PC-9 (cell line): Measurements from ENCODE around the gene UBE2H. TPM values are rescaled to one million over a fixed set of nuclear protein-coding genes. Genes with fewer than 3 reads are reported as not detected.

Experiments used
- BruUV-seq: library from RNA; stranded (reverse); fragments of 400-500 nt; replicated peaks from 2 replicates; lab custom pipeline; 2021; lab: Mats Ljungman, UMichigan
- CTCF ChIA-PET: fragments of 300-600 bp; sonication (Branson Sonifier 250); formaldehyde crosslinking; loops from one replicate; lab custom pipeline; 2022; ENCODE audit warnings: antibody characterized with exemption; lab: Charles Lee
- POLR2A ChIA-PET: fragments of 300-600 bp; sonication (Branson Sonifier 250); formaldehyde crosslinking; loops from one replicate; lab custom pipeline; 2022; ENCODE audit warnings: antibody characterized with exemption; ENCODE audit not compliant: unreplicated experiment; lab: Charles Lee
- DNase-seq, 2 experiments: peaks; one replicate each; pipeline versions ENCODE4 v3.0.0 to v3.0.0-alpha.2; 2015 to 2022; ENCODE audit warnings: mixed read lengths in 1 of 2
- H2AFZ ChIP-seq: fragments of 200-600 bp; sonication (generic); 2 replicates; pipeline ENCODE4 v1.8.1; 2017; ENCODE audit warnings: antibody characterized with exemption
- H3F3A ChIP-seq: fragments of 200-600 bp; sonication (generic); 2 replicates; pipeline ENCODE4 v1.8.1; 2017; ENCODE audit warnings: antibody characterized with exemption, mild to moderate bottlenecking, low read depth; ENCODE audit not compliant: insufficient read depth
- H3K27ac ChIP-seq: fragments of 200-600 bp; sonication (generic); 2 replicates; pipeline ENCODE4 v1.6.1; 2016; ENCODE audit warnings: mixed run types
- H3K27me3 ChIP-seq: fragments of 200-600 bp; sonication (generic); 2 replicates; pipeline ENCODE4 v1.6.1; 2016; ENCODE audit warnings: low read depth, mixed run types; ENCODE audit not compliant: insufficient read depth
- H3K36me3 ChIP-seq: fragments of 200-600 bp; sonication (generic); 2 replicates; pipeline ENCODE4 v1.6.1; 2016; ENCODE audit warnings: low read depth, mixed run types
- H3K4me1 ChIP-seq: fragments of 200-600 bp; sonication (generic); replicated peaks from 2 replicates; pipeline ENCODE4 v1.6.1; 2016; ENCODE audit warnings: mixed run types; ENCODE audit not compliant: insufficient read depth
- H3K4me2 ChIP-seq: fragments of 200-600 bp; sonication (generic); 2 replicates; pipeline ENCODE4 v1.6.1; 2017; ENCODE audit warnings: mixed run types
- H3K4me3 ChIP-seq: fragments of 200-600 bp; sonication (generic); 2 replicates; pipeline ENCODE4 v1.6.1; 2016; ENCODE audit warnings: mixed run types
- H3K79me2 ChIP-seq: fragments of 200-600 bp; sonication (generic); 2 replicates; pipeline ENCODE4 v1.6.1; 2017; ENCODE audit warnings: low read depth, mixed run types
- H3K9me2 ChIP-seq: fragments of 200-600 bp; sonication (generic); 2 replicates; pipeline ENCODE4 v1.8.1; 2017; ENCODE audit warnings: mild to moderate bottlenecking; ENCODE audit not compliant: insufficient read depth
- H3K9me3 ChIP-seq: fragments of 200-600 bp; sonication (generic); 2 replicates; pipeline ENCODE4 v1.8.1; 2016; ENCODE audit warnings: low read depth; ENCODE audit not compliant: insufficient read depth
- H4K20me1 ChIP-seq: fragments of 200-600 bp; sonication (generic); 2 replicates; pipeline ENCODE4 v1.8.1; 2017; ENCODE audit not compliant: insufficient read depth
- CTCF ChIP-seq: fragments of 200-600 bp; sonication (generic); conservative IDR thresholded peaks from 2 replicates; pipeline ENCODE4 v1.6.1; 2017; ENCODE audit warnings: mixed run types, antibody characterized with exemption, mild to moderate bottlenecking, moderate library complexity
- EZH2 ChIP-seq: fragments of 200-600 bp; sonication (generic); IDR thresholded peaks from 2 replicates; pipeline ENCODE4 v1.8.0; 2017; ENCODE audit warnings: antibody characterized with exemption, low read depth
- intact Hi-C: fragments of 100-400 bp; cut with micrococcal nuclease; formaldehyde crosslinking; loops from one replicate; pipeline ENCODE4 v1.10.0; 2022; ENCODE audit not compliant: unreplicated experiment
- total RNA-seq: library from RNA; stranded (reverse); gene quantifications from 2 replicates; pipeline ENCODE4 v1.2.3, GENCODE V29; 2021

Gene UBE2H
- total RNA-seq, 1 experiment from 2014 or later = 211 TPM

GRCh38 chr7:129911790-129912189 is 41.0 kb downstream of the UBE2H start:
- peaks cover 67% of the 10 kb centered on the region for H4K20me1 ChIP-seq
- H2AFZ ChIP-seq = no peak overlapping the region
- peaks cover 96% of the 10 kb centered on the region for H3K79me2 ChIP-seq
- no TSS peak for BruUV-seq
- H3K4me3 ChIP-seq = no peak overlapping the region
- ChIA-PET POLR2A (no interaction called here), CTCF (interaction anchor here (0.6 kb wide), 1 partner anchor 541 kb away, joined by 3 read pairs; no protein-coding TSS in a partner anchor)
- H3K9me2 ChIP-seq = 0 out of 2 replicates have a peak, but pooled peaks cover 2% of the 10 kb centered on the region
- no peaks in the 10 kb centered on the region for H3K9me3 ChIP-seq
- H3K36me3 ChIP-seq = peaks cover 15% of the 10 kb centered on the region; the same call in 1 of the 2 replicates
- H3F3A ChIP-seq = peaks cover 8% of the 10 kb centered on the region; the same call in 1 of the 2 replicates
- H3K4me2 ChIP-seq = no peak overlapping the region
- no peak for DNase-seq
- TF ChIP-seq EZH2 (no peak), CTCF (no peak)
- H3K27ac ChIP-seq = no peak overlapping the region
- intact Hi-C loops = no loop called here
- no peaks in the 10 kb centered on the region for H3K27me3 ChIP-seq
- peaks cover 19% of the 10 kb centered on the region for H3K4me1 ChIP-seq

GRCh38 chr7:129909669-129910068 is 43.1 kb downstream of the UBE2H start:
- POLR2A ChIA-PET = no interaction called here
- CTCF ChIA-PET = no interaction called here

GRCh38 chr7:129908181-129908580 is 44.6 kb downstream of the UBE2H start:
- Histone ChIP-seq H4K20me1 (peaks cover 37% of the 10 kb centered on the region), H3K4me1 (peaks cover 19% of the 10 kb centered on the region), H3K27me3 (no peaks in the 10 kb centered on the region), H3K27ac (no peak overlapping the region), H2AFZ (no peak overlapping the region), H3F3A (peaks cover 10% of the 10 kb centered on the region; the same call in 1 of the 2 replicates), H3K4me3 (no peak overlapping the region), H3K36me3 (peaks cover 15% of the 10 kb centered on the region; the same call in 1 of the 2 replicates), H3K4me2 (no peak overlapping the region), H3K9me2 (0 out of 2 replicates have a peak, but pooled peaks cover 3% of the 10 kb centered on the region), H3K9me3 (no peaks in the 10 kb centered on the region), H3K79me2 (peaks cover 96% of the 10 kb centered on the region)
- intact Hi-C loops = no loop called here
- TF ChIP-seq CTCF (no peak), EZH2 (no peak)
- ChIA-PET CTCF (no interaction called here), POLR2A (no interaction called here)
- no TSS peak for BruUV-seq
- DNase-seq = no peak

More at GRCh38 chr7:129909669-129910068, 43.1 kb downstream of the UBE2H start:
- Histone ChIP-seq H3K27me3 (no peaks in the 10 kb centered on the region), H3F3A (peaks cover 11% of the 10 kb centered on the region; the same call in 1 of the 2 replicates), H3K27ac (no peak overlapping the region), H3K4me1 (peaks cover 19% of the 10 kb centered on the region), H3K36me3 (peaks cover 15% of the 10 kb centered on the region; the same call in 1 of the 2 replicates), H3K4me2 (no peak overlapping the region), H4K20me1 (peaks cover 50% of the 10 kb centered on the region), H3K4me3 (no peak overlapping the region), H3K9me2 (0 out of 2 replicates have a peak, but pooled peaks cover 3% of the 10 kb centered on the region), H2AFZ (no peak overlapping the region), H3K79me2 (peaks cover 97% of the 10 kb centered on the region), H3K9me3 (no peaks in the 10 kb centered on the region)
- intact Hi-C loops = no loop called here
- BruUV-seq = no TSS peak
- TF ChIP-seq EZH2 (no peak), CTCF (no peak)
- no peak for DNase-seq
